Endometrium (tissue), 2 donors: ENCODE measurements around the gene PHACTR2.
"Not testable (repeated sequence)": the region's sequence is repeated elsewhere in the genome, so short reads cannot be mapped to it uniquely, and the experiment has no call there.

Experiments used
- FAIRE-seq: peaks from 2 replicates; lab custom pipeline; 2012; peaks lifted over from hg19 to GRCh38; lab: Jason Lieb, UNC
- donor health status: control.
- donor health status: control.

The PHACTR2 gene

GRCh38 chr6:143867236-143867635 is 189.5 kb downstream of the PHACTR2 start:
- FAIRE-seq: no peak

GRCh38 chr6:143868808-143869207 is 191.0 kb downstream of the PHACTR2 start:
- FAIRE-seq: not testable (repeated sequence)

- FAIRE-seq: not testable (repeated sequence)
Observed at GRCh38 chr6:143871202-143871730, 193.5 kb downstream of the PHACTR2 start.

DNA sequence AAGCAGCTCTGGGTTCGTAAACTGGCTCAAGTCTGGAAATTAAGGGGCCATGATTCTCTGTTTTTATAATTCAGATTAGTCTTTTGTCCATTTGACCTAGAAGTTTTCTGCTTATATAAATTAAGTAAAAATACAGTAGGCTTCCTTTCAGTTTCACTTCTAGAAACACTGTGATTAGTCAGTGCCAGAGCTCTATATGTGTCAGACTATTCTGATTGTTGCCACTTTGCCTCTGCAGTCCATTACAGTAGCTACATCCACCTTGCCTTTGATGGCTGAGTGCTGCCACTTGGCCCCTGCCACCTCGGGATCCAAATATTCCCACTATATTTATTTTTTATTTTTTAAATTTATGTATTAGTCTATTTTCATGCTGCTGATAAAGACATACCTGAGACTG is 194.4 kb downstream of the PHACTR2 start:
- FAIRE-seq: no peak

DNA sequence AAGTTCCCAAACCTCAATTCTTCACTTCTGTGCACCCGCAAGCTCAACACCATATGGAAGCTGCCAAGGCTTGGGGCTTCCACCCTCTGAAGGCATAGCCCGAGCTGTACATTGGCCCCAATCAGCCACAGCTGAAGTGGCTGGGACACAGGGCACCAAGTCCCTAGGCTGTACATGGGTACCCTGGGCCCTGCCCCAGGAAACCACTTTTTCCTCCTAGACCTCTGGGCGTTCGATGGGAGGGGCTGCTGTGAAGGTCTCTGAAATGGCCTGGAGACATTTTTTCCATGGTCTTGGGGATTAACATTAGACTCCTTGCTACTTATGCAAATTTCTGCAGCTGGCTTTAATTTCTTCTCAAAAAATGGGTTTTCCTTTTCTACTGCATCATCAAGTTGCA is 195.8 kb downstream of the PHACTR2 start:
- FAIRE-seq: not testable (repeated sequence)

GRCh38 chr6:143874503-143874902 is 196.7 kb downstream of the PHACTR2 start:
- FAIRE-seq: not testable (repeated sequence)

DNA sequence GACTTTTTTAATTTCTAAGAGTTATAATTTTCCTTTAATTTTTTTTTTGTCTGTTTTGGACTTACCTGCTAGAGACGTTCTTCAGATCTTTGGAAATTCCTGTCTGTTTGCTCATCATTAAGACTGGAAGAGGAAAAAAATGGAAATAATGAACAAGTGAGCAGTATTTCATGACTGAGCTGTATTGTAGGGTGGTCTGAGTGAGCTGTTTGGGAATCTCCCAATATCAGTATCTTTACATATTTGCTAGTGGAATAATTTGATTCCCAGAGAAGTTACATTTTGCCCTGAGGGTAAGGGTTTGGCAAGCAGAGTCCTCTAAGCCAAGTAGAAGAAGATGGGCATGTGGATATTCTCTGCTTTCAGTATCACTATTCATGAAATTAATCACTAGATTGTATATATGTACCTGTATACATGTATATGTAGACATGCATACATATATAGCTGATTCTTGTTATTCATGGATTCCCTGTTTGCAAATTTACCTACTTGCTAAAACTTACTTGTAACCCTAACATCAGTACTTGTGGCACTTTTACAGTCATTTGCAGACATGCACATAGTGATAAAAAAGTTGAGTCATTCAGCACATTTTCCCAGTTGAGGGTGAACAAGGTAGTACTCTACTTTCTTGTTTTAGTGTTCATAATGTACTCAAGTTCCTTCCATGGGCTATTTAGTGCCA is 200.0 kb downstream of the PHACTR2 start:
- FAIRE-seq: no peak

DNA sequence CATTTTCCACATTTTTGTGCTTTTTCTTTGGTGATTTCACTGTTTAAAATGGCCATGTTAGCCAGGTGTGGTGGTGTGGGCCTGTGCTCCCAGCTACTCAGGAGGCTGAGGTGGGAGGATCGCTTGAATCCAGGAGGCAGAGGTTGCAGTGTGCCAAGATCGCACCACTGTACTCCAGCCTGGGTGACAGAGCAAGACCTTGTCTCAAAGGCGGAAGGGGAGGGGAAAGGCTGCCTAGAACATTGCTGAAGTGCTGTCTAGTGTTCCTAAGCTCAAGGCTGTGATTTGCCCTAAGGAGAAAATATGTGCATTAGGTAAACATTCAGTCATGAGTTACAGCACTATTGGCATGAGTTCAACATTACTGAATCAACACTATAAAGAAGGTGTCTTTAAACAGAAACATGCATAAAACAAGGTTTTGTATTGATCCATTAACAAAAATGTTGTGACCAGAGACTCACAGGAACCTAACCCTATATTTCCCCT is 200.6 kb downstream of the PHACTR2 start:
- no peak for FAIRE-seq

DNA sequence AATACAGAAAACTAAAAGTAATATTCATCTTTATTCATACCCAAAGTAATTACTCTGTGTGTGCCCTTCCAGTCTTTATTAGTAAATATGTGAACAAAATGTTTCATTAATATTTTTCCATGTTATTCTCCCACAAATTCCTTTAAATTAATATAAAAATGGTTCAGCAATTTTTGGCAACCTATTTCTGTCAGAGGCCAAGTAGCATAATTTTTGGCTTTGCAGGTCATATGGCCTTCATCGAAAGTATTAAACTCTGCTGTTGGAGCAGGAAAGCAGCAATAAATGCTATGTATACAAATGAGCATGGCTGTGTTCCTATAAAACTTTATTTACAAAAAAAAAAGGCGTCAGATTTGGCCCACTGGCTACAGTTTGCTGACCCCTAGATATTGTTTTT is 202.6 kb downstream of the PHACTR2 start:
- FAIRE-seq: no peak
